SU-DHL-6 (cell line): ENCODE measurements around the gene PDGFC.

Experiments used
- H2AFZ ChIP-seq: fragments of 200-600 bp; sonication (generic); 2 replicates; pipeline ENCODE4 v1.6.1; 2014; ENCODE audit warnings: low read depth, mild to moderate bottlenecking, moderate library complexity, mixed read lengths, antibody characterized with exemption, low read length; ENCODE audit not compliant: severe bottlenecking
- H3F3A ChIP-seq: fragments of 200-600 bp; shearing (Covaris generic); 2 replicates; pipeline ENCODE4 v1.6.0; 2016; ENCODE audit warnings: antibody characterized with exemption, mild to moderate bottlenecking; ENCODE audit not compliant: insufficient read depth
- H3K27ac ChIP-seq: fragments of 200-600 bp; sonication (generic); 2 replicates; pipeline ENCODE4 v1.5.1; 2016; ENCODE audit warnings: low read depth, mild to moderate bottlenecking, low read length, moderate library complexity, mixed read lengths
- H3K27me3 ChIP-seq: fragments of 200-600 bp; sonication (generic), shearing (Covaris generic); 2 replicates; pipeline ENCODE4 v1.6.0; 2014; ENCODE audit warnings: mild to moderate bottlenecking, low read length
- H3K36me3 ChIP-seq: fragments of 200-600 bp; sonication (generic); 2 replicates; pipeline ENCODE4 v1.6.1; 2014; ENCODE audit warnings: mild to moderate bottlenecking, low read length, mixed read lengths
- H3K4me2 ChIP-seq: fragments of 300-600, 200-600 bp; shearing (Covaris generic), sonication (generic); 2 replicates; pipeline ENCODE4 v1.6.0; 2014; ENCODE audit warnings: low read length, low read depth, mild to moderate bottlenecking; ENCODE audit not compliant: poor library complexity, severe bottlenecking
- H3K4me3 ChIP-seq: fragments of 200-600 bp; sonication (generic); 2 replicates; pipeline ENCODE4 v1.5.1; 2014; ENCODE audit warnings: antibody characterized with exemption, low read length, mild to moderate bottlenecking, mixed read lengths; ENCODE audit not compliant: insufficient read depth, poor library complexity, severe bottlenecking
- H3K79me2 ChIP-seq: fragments of 200-600 bp; sonication (generic); 2 replicates; pipeline ENCODE4 v1.6.1; 2014; ENCODE audit warnings: mild to moderate bottlenecking, low read length, moderate library complexity; ENCODE audit not compliant: insufficient read depth
- H3K9ac ChIP-seq: fragments of 200-600 bp; sonication (generic); 2 replicates; pipeline ENCODE4 v1.7.0; 2014; ENCODE audit warnings: mild to moderate bottlenecking, low read length
- H3K9me2 ChIP-seq: fragments of 200-600 bp; sonication (generic); replicated peaks from 2 replicates; pipeline ENCODE4 v1.6.1; 2014; ENCODE audit warnings: low read length; ENCODE audit not compliant: insufficient read depth
- H3K9me3 ChIP-seq: fragments of 200-600 bp; sonication (generic); 2 replicates; pipeline ENCODE4 v1.6.1; 2014; ENCODE audit warnings: low read length, mixed read lengths; ENCODE audit not compliant: insufficient read depth
- H4K20me1 ChIP-seq: fragments of 200-600 bp; sonication (generic); 2 replicates; pipeline ENCODE4 v1.6.1; 2014; ENCODE audit warnings: low read depth, mild to moderate bottlenecking, antibody characterized with exemption, low read length, moderate library complexity, mixed read lengths
- CTCF ChIP-seq: fragments of 200-600 bp; sonication (generic); IDR thresholded peaks from one replicate; pipeline ENCODE4 v1.5.1; 2017; ENCODE audit warnings: antibody characterized with exemption, mild to moderate bottlenecking, low read length, moderate library complexity; ENCODE audit not compliant: insufficient read depth, poor library complexity, severe bottlenecking
- EZH2phosphoT487 ChIP-seq: fragments of 200-600 bp; sonication (generic), shearing (Covaris generic); conservative IDR thresholded peaks from 2 replicates; pipeline ENCODE4 v1.6.1; 2018; ENCODE audit warnings: mild to moderate bottlenecking, antibody characterized with exemption, low read length, moderate library complexity, mixed read lengths

PDGFC gene

GRCh38 chr4:156915221-156915620 lies 56.4 kb downstream of the PDGFC start:
- H2AFZ ChIP-seq = no peak overlapping the region
- H3K27ac ChIP-seq = no peak overlapping the region
- no peaks in the 10 kb centered on the region for H3K27me3 ChIP-seq
- no peaks in the 10 kb centered on the region; the same call in 1 of the 2 replicates for H3K9me2 ChIP-seq
- H3K4me2 ChIP-seq = no peak overlapping the region
- H4K20me1 ChIP-seq = no peaks in the 10 kb centered on the region
- no peaks in the 10 kb centered on the region for H3K79me2 ChIP-seq
- TF ChIP-seq EZH2phosphoT487 (no peak), CTCF (no peak)
- no peak overlapping the region for H3K4me3 ChIP-seq
- H3K9me3 ChIP-seq = no peaks in the 10 kb centered on the region
- H3K9ac ChIP-seq = no peak overlapping the region
- no peaks in the 10 kb centered on the region for H3F3A ChIP-seq
- H3K36me3 ChIP-seq = no peaks in the 10 kb centered on the region

- H3K9me3 ChIP-seq = no peaks in the 10 kb centered on the region
- no peak overlapping the region for H3K4me2 ChIP-seq
- H3K79me2 ChIP-seq = no peaks in the 10 kb centered on the region
- H3K27ac ChIP-seq = no peak overlapping the region
- no peak overlapping the region for H2AFZ ChIP-seq
- H3F3A ChIP-seq = no peaks in the 10 kb centered on the region
- H3K9me2 ChIP-seq = no peaks in the 10 kb centered on the region; the same call in 1 of the 2 replicates
- H3K4me3 ChIP-seq = no peak overlapping the region
- no peaks in the 10 kb centered on the region for H4K20me1 ChIP-seq
- no peaks in the 10 kb centered on the region for H3K36me3 ChIP-seq
- TF ChIP-seq EZH2phosphoT487 = no peak
- TF ChIP-seq CTCF = no peak
- no peaks in the 10 kb centered on the region for H3K27me3 ChIP-seq
- H3K9ac ChIP-seq = no peak overlapping the region
These were observed 58.4 kb downstream of the PDGFC start for GRCh38 chr4:156913234-156913633.

- Histone ChIP-seq H3K27me3 (no peaks in the 10 kb centered on the region), H3K4me3 (no peak overlapping the region), H3K27ac (no peak overlapping the region), H2AFZ (no peak overlapping the region), H4K20me1 (no peaks in the 10 kb centered on the region), H3K9me2 (no peaks in the 10 kb centered on the region), H3K79me2 (no peaks in the 10 kb centered on the region), H3K4me2 (no peak overlapping the region), H3K9ac (no peak overlapping the region), H3F3A (no peaks in the 10 kb centered on the region), H3K36me3 (no peaks in the 10 kb centered on the region), H3K9me3 (no peaks in the 10 kb centered on the region)
- no peak for TF ChIP-seq EZH2phosphoT487
- TF ChIP-seq CTCF = no peak
These were observed 62.6 kb downstream of the PDGFC start for GRCh38 chr4:156909010-156909409.

- TF ChIP-seq EZH2phosphoT487 (no peak), CTCF (no peak)
These were observed 65.3 kb downstream of the PDGFC start for GRCh38 chr4:156906325-156906724.

More at GRCh38 chr4:156906325-156906724, 65.3 kb downstream of the PDGFC start:
- no peaks in the 10 kb centered on the region for H4K20me1 ChIP-seq
- no peaks in the 10 kb centered on the region for H3K9me2 ChIP-seq
- no peaks in the 10 kb centered on the region for H3F3A ChIP-seq
- H3K36me3 ChIP-seq = no peaks in the 10 kb centered on the region
- H3K79me2 ChIP-seq = no peaks in the 10 kb centered on the region
- no peak overlapping the region for H3K9ac ChIP-seq
- H2AFZ ChIP-seq = no peak overlapping the region
- H3K4me2 ChIP-seq = no peak overlapping the region
- no peaks in the 10 kb centered on the region for H3K27me3 ChIP-seq
- no peak overlapping the region for H3K27ac ChIP-seq
- H3K4me3 ChIP-seq = no peak overlapping the region
- no peaks in the 10 kb centered on the region for H3K9me3 ChIP-seq
